H1 (cell line): ENCODE results near the gene NXT1. TPM values are rescaled to one million over a fixed set of nuclear protein-coding genes. Genes with fewer than 3 reads are reported as not detected.

Experiments
- CTCF ChIA-PET: fragments of 300-600 bp; sonication (Branson Sonifier 250); formaldehyde crosslinking; loops from one replicate; lab custom pipeline; 2021; ENCODE audit not compliant: partially characterized antibody; lab: Charles Lee
- POLR2A ChIA-PET: fragments of 300-600 bp; sonication (Branson Sonifier 250); formaldehyde crosslinking; loops from one replicate; lab custom pipeline; 2021; ENCODE audit warnings: inconsistent platforms; ENCODE audit not compliant: partially characterized antibody; lab: Charles Lee
- DNase-seq, 2 experiments: peaks; one replicate each; pipeline versions ENCODE4 v3.0.0 to v3.0.0-alpha.2; 2010 to 2022; ENCODE audit warnings: low spot score in 2 of 2, low read depth in 1 of 2, mixed read lengths in 1 of 2
- FAIRE-seq: peaks from 2 replicates; lab custom pipeline; 2011; peaks lifted over from hg19 to GRCh38; lab: Jason Lieb, UNC
- H2AFZ ChIP-seq: 2 replicates; pipeline ENCODE4 v1.8.1; 2012; ENCODE audit warnings: low read length, inconsistent platforms
- H2AK5ac ChIP-seq: 2 replicates; pipeline ENCODE4 v1.6.1; 2013; ENCODE audit warnings: low read depth, low read length
- H2BK120ac ChIP-seq: replicated peaks from 2 replicates; pipeline ENCODE3; 2013; ENCODE audit warnings: low read depth, low read length, inconsistent platforms
- H2BK12ac ChIP-seq: 2 replicates; pipeline ENCODE4 v1.6.1; 2013; ENCODE audit warnings: low read depth, low read length
- H2BK15ac ChIP-seq: 2 replicates; pipeline ENCODE4 v1.6.1; 2013; ENCODE audit warnings: low read length
- H2BK20ac ChIP-seq: 2 replicates; pipeline ENCODE4 v1.6.1; 2013; ENCODE audit warnings: low read length
- H2BK5ac ChIP-seq: 2 replicates; pipeline ENCODE4 v1.6.1; 2013; ENCODE audit warnings: low read depth, low read length
- H3K14ac ChIP-seq: 2 replicates; pipeline ENCODE4 v1.6.1; 2013; ENCODE audit warnings: inconsistent platforms; ENCODE audit not compliant: insufficient read length
- H3K18ac ChIP-seq: 2 replicates; pipeline ENCODE4 v1.6.1; 2013; ENCODE audit warnings: low read length; ENCODE audit errors: extremely low read depth
- H3K23ac ChIP-seq: 2 replicates; pipeline ENCODE4 v1.6.1; 2013; ENCODE audit warnings: inconsistent platforms; ENCODE audit not compliant: insufficient read length
- H3K23me2 ChIP-seq: 2 replicates; pipeline ENCODE4 v1.6.1; 2013; ENCODE audit warnings: low read depth, low read length
- H3K27ac ChIP-seq: 2 replicates; pipeline ENCODE4 v1.6.1; 2011; ENCODE audit warnings: low read depth, low read length, inconsistent platforms
- H3K27me3 ChIP-seq, 4 experiments: replicated peaks in 1 of 4; 1 replicate in 1 of 4; 2 replicates in 3 of 4; pipeline versions ENCODE4 v1.6.1 to v1.8.1; 2011 to 2013; ENCODE audit warnings: low read length in 3 of 4, mild to moderate bottlenecking in 3 of 4, inconsistent platforms in 2 of 4, mixed read lengths in 2 of 4, moderate library complexity in 1 of 4; ENCODE audit not compliant: control insufficient read depth in 3 of 4, insufficient read depth in 3 of 4; ENCODE audit errors: extremely low read depth in 1 of 4
- H3K36me3 ChIP-seq, 4 experiments: 2 replicates each; pipeline versions ENCODE4 v1.6.1 to v1.8.1; 2011 to 2013; ENCODE audit warnings: mild to moderate bottlenecking in 4 of 4, low read length in 3 of 4, moderate library complexity in 2 of 4, control low read depth in 1 of 4, inconsistent platforms in 1 of 4; ENCODE audit not compliant: insufficient read depth in 4 of 4, control insufficient read depth in 2 of 4
- H3K4ac ChIP-seq: replicated peaks from 2 replicates; pipeline ENCODE3; 2013; ENCODE audit warnings: low read length, low read depth, mixed read lengths, inconsistent platforms; ENCODE audit not compliant: insufficient read length
- H3K4me1 ChIP-seq, 4 experiments: replicated peaks in 1 of 4; 1 replicate in 1 of 4; 2 replicates in 3 of 4; pipeline versions ENCODE4 v1.6.1 to v1.8.1; 2011 to 2013; ENCODE audit warnings: low read length in 3 of 4, inconsistent platforms in 2 of 4, mixed read lengths in 1 of 4; ENCODE audit not compliant: insufficient read depth in 4 of 4, control insufficient read depth in 3 of 4
- H3K4me2 ChIP-seq, 2 experiments: 2 replicates each; pipeline versions ENCODE4 v1.6.1 to v1.8.1; 2011 to 2013; ENCODE audit warnings: low read depth in 2 of 2, low read length in 2 of 2, control low read depth in 1 of 2, inconsistent platforms in 1 of 2, mild to moderate bottlenecking in 1 of 2; ENCODE audit not compliant: insufficient read depth in 1 of 2
- H3K4me3 ChIP-seq, 4 experiments: fragments of 200-600, 300-600 bp in 1 of 4; sonication (generic), shearing (Covaris generic), sonication (Bioruptor Twin) in 1 of 4; 2 replicates each; pipeline versions ENCODE4 v1.5.1 to v1.8.1; 2011 to 2016; ENCODE audit warnings: low read length in 4 of 4, low read depth in 3 of 4, control low read depth in 2 of 4, inconsistent platforms in 2 of 4, mild to moderate bottlenecking in 2 of 4, mixed read lengths in 1 of 4, moderate library complexity in 1 of 4; ENCODE audit not compliant: insufficient read depth in 2 of 4; ENCODE audit errors: extremely low read depth in 1 of 4
- H3K56ac ChIP-seq: replicated peaks from 2 replicates; pipeline ENCODE3; 2013; ENCODE audit warnings: low read depth, mild to moderate bottlenecking, mixed read lengths, low read length, inconsistent platforms; ENCODE audit not compliant: insufficient read length
- H3K79me1 ChIP-seq: 2 replicates; pipeline ENCODE4 v1.6.1; 2013; ENCODE audit warnings: low read depth, low read length, control low read depth
- H3K79me2 ChIP-seq, 2 experiments: 2 replicates each; pipeline versions ENCODE4 v1.6.1 to v1.8.1; 2012 to 2013; ENCODE audit warnings: low read length in 2 of 2, mild to moderate bottlenecking in 2 of 2, inconsistent platforms in 1 of 2; ENCODE audit not compliant: insufficient read depth in 2 of 2, control insufficient read depth in 1 of 2
- H3K9ac ChIP-seq, 4 experiments: replicated peaks in 1 of 4; 1 replicate in 1 of 4; 2 replicates in 3 of 4; pipeline versions ENCODE4 v1.6.1 to v1.8.1; 2011 to 2013; ENCODE audit warnings: low read depth in 3 of 4, low read length in 3 of 4, control low read depth in 2 of 4, mild to moderate bottlenecking in 2 of 4, moderate library complexity in 2 of 4, inconsistent platforms in 1 of 4; ENCODE audit errors: extremely low read depth in 1 of 4
- H3K9me3 ChIP-seq, 2 experiments: 2 replicates each; pipeline versions ENCODE4 v1.6.1 to v1.8.1; 2012 to 2013; ENCODE audit warnings: mild to moderate bottlenecking in 2 of 2, moderate library complexity in 2 of 2, control low read depth in 1 of 2, inconsistent platforms in 1 of 2, low read depth in 1 of 2, low read length in 1 of 2, mixed read lengths in 1 of 2; ENCODE audit not compliant: insufficient read depth in 2 of 2
- H4K20me1 ChIP-seq, 2 experiments: replicated peaks in 1 of 2; 2 replicates each; pipeline versions ENCODE3 to v1.8.1; 2011 to 2013; ENCODE audit warnings: inconsistent platforms in 2 of 2, low read length in 2 of 2, mild to moderate bottlenecking in 1 of 2; ENCODE audit not compliant: insufficient read depth in 2 of 2, control insufficient read depth in 1 of 2
- H4K5ac ChIP-seq: 2 replicates; pipeline ENCODE4 v1.6.1; 2013; ENCODE audit warnings: low read length, low read depth, mixed read lengths, inconsistent platforms; ENCODE audit not compliant: insufficient read length
- H4K8ac ChIP-seq: 2 replicates; pipeline ENCODE4 v1.8.0; 2013; ENCODE audit warnings: mild to moderate bottlenecking, moderate library complexity, low read length, inconsistent platforms; ENCODE audit not compliant: insufficient read depth; ENCODE audit errors: extremely low read depth
- H4K91ac ChIP-seq: replicated peaks from 2 replicates; pipeline ENCODE3; 2013; ENCODE audit warnings: low read length, mixed read lengths, inconsistent platforms; ENCODE audit not compliant: insufficient read length
- EGR1 ChIP-seq: IDR thresholded peaks from 2 replicates; pipeline ENCODE4 v1.6.1; 2011; ENCODE audit warnings: low read depth, low read length, borderline replicate concordance
- JUND ChIP-seq: IDR thresholded peaks from 2 replicates; pipeline ENCODE4 v1.6.1; 2011; ENCODE audit warnings: mild to moderate bottlenecking, improper control_type of control experiment, low read length
- NANOG ChIP-seq: IDR thresholded peaks from 2 replicates; pipeline ENCODE4 v1.6.1; 2011; ENCODE audit warnings: low read length, low read depth, mild to moderate bottlenecking, inconsistent platforms; ENCODE audit not compliant: insufficient read depth, poor library complexity, severe bottlenecking
- RAD21 ChIP-seq, 2 experiments: IDR thresholded peaks in 1 of 2; conservative IDR thresholded peaks in 1 of 2; 2 replicates each; pipeline ENCODE4 v1.6.1; 2011; ENCODE audit warnings: low read depth in 2 of 2, low read length in 2 of 2, improper control_type of control experiment in 1 of 2, inconsistent platforms in 1 of 2, mild to moderate bottlenecking in 1 of 2, moderate library complexity in 1 of 2
- RFX5 ChIP-seq: IDR thresholded peaks from 2 replicates; pipeline ENCODE4 v1.6.1; 2011; ENCODE audit warnings: low read depth, low read length, improper control_type of control experiment, borderline replicate concordance
- RXRA ChIP-seq: IDR thresholded peaks from 2 replicates; pipeline ENCODE4 v1.6.1; 2011; ENCODE audit warnings: low read depth, mild to moderate bottlenecking, low read length, moderate library complexity; ENCODE audit not compliant: insufficient read depth
- SIRT6 ChIP-seq: IDR thresholded peaks from one replicate; pipeline ENCODE4 v1.7.1; 2012; ENCODE audit warnings: low read length, inconsistent platforms
- SP2 ChIP-seq: IDR thresholded peaks from 2 replicates; pipeline ENCODE4 v1.6.1; 2012; ENCODE audit warnings: mild to moderate bottlenecking, low read length, inconsistent platforms
- SRF ChIP-seq: IDR thresholded peaks from 2 replicates; pipeline ENCODE4 v1.6.1; 2011; ENCODE audit warnings: mild to moderate bottlenecking, low read depth, low read length, moderate library complexity
- TBP ChIP-seq: IDR thresholded peaks from 2 replicates; pipeline ENCODE4 v1.6.1; 2011; ENCODE audit warnings: low read depth, low read length, improper control_type of control experiment
- ZNF274 ChIP-seq: IDR thresholded peaks from 2 replicates; pipeline ENCODE4 v1.7.0; 2012; ENCODE audit warnings: low read length, borderline replicate concordance; ENCODE audit errors: extremely low read depth
- WGBS, 2 experiments: shearing (Covaris generic) in 1 of 2; methylation state at CpG; one replicate each; pipeline versions ENCODE4 v1.1.6 to v1.1.7; 2013 to 2015; ENCODE audit warnings: low lambda C conversion rate in 2 of 2, mixed read lengths in 2 of 2, inconsistent platforms in 1 of 2, low coverage in 1 of 2, missing lambda C conversion rate in 1 of 2; ENCODE audit not compliant: insufficient replicate concordance in 2 of 2, insufficient coverage in 1 of 2, insufficient read length in 1 of 2; ENCODE audit errors: extremely low coverage in 1 of 2, missing lambda C conversion rate in 1 of 2; 5-methylcytosine and 5-hydroxymethylcytosine counted together
- polyA plus RNA-seq, 7 experiments: library from polyadenylated mRNA; depleted of rRNA in 3 of 7; stranded (reverse) in 5 of 7; unstranded in 2 of 7; fragments of >200 nt in 5 of 7; fragments of 200-250 nt in 2 of 7; gene quantifications; 1 replicate in 5 of 7; 2 replicates in 1 of 7; 4 replicates in 1 of 7; pipeline versions ENCODE4 v1.2.1 to v1.2.3, GENCODE V29; 2011 to 2013; ENCODE audit warnings: missing spikeins in 2 of 7, mixed read lengths in 2 of 7
- total RNA-seq: library from RNA; stranded (reverse); fragmentation: NEBNext Ultra II Directional; extraction: Animal tissue kit (Norgen Biotek cat#: 25700); gene quantifications from 2 replicates; pipeline ENCODE4 v1.2.1, GENCODE V29; 2021

The NXT1 gene
- total and polyA plus RNA-seq, 2 of the 8 experiments (the other 6 are each of a cell fraction or from before 2014, with no cell fraction given): 23.1 to 26.5 TPM

DNA sequence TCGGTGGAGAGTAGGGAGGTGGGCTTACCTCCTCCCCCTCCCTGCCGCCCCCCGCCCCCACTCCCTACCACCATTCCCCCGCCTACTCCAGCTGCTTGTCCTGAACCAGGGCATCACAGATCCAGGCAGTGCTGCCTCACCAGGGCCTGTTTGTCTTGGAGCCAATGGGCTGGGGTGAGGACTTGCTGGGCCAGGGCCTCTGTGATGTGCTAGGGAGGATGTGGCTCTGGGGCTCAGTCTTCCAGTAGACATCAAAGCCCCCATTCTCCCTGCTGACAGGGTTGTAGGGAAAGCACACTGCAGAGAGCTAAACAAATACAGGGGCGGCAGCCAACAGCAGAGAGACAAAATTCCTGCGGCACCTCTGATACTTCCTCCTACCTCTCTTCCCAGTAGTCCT is 48.2 kb upstream of the NXT1 start:
- Histone ChIP-seq H3K4me3 (no peak overlapping the region), H2BK12ac (no peak overlapping the region)

More for the DNA sequence above, 48.2 kb upstream of the NXT1 start:
- H4K91ac ChIP-seq: no peak overlapping the region
- H3K56ac ChIP-seq: no peak overlapping the region
- H3K79me2 ChIP-seq: no peaks in the 10 kb centered on the region
- H2BK5ac ChIP-seq: no peak overlapping the region
- no peak overlapping the region for H2BK20ac ChIP-seq
- H2BK15ac ChIP-seq: no peak overlapping the region
- H3K23me2 ChIP-seq: no peaks in the 10 kb centered on the region
- H2AFZ ChIP-seq: no peak overlapping the region
- TF ChIP-seq ZNF274 (no peak), RAD21 (IDR thresholded peaks at IDR 0.05 in 1 of 2, conservative IDR thresholded peaks at IDR 0.05 in 1 of 2; ENCODE audit: low read depth in 2 of 2, low read length in 2 of 2) (no peak), SRF (no peak), EGR1 (no peak), SP2 (no peak), RXRA (no peak), RFX5 (no peak), JUND (no peak), SIRT6 (no peak), NANOG (no peak), TBP (no peak)
- TF ChIP-seq, all 59 proteins: peak for 0
- Histone ChIP-seq H2AK5ac (no peak overlapping the region), H3K4ac (no peak overlapping the region), H3K4me2 (no peak overlapping the region), H2BK120ac (no peak overlapping the region), H3K23ac (no peak overlapping the region), H3K27me3 (no peaks in the 10 kb centered on the region), H3K14ac (no peak overlapping the region), H4K20me1 (no peaks in the 10 kb centered on the region), H3K18ac (no peak overlapping the region), H3K9me3 (no peaks in the 10 kb centered on the region), H3K36me3 (no peaks in the 10 kb centered on the region), H4K8ac (no peak overlapping the region; the same call in 1 of the 2 replicates), H4K5ac (no peak overlapping the region), H3K4me1 (peaks cover 0 to 5% (median under 1%) of the 10 kb centered on the region in 4 experiments; a peak in 2 of 7 replicates), H3K9ac (no peak overlapping the region), H3K79me1 (peaks cover 2% of the 10 kb centered on the region), H3K27ac (no peak overlapping the region)
- DNase-seq (no peak), FAIRE-seq (no peak)
- ChIA-PET POLR2A (no interaction called here), CTCF (interaction anchor here (1.0 to 1.8 kb wide), 6 partner anchors 9 to 328 kb away, joined by 4 to 7 read pairs (median 4); no protein-coding TSS in a partner anchor)
- 86% methylated on average over 4 of the region's 6 CpGs; no CpG with 5 or more reads in 1 of the 2 experiments for whole genome bisulfite sequencing, 2 experiments
